Activated gamma-delta T cell treated with anti-CD3 and anti-CD28 coated beads, Interleukin-2, amount 50 U/mL, for 16 hours (primary cell): ENCODE data around the gene TMPRSS2.

ENCODE experiments used
- DNase-seq: peaks from one replicate; pipeline ENCODE4 v3.0.0-alpha.2; 2020; ENCODE audit warnings: low read depth

The TMPRSS2 gene

GRCh38 chr21:41507521-41508414, at the start of gene TMPRSS2:
TMPRSS2 (minus strand) TSS chr21:41508158; CDS start chr21:41498133, 10,025 bp downstream.
- DNase-seq: no peak

- no peak for DNase-seq
These were observed 47.1 kb upstream of the TMPRSS2 start for GRCh38 chr21:41555057-41555456.

DNA sequence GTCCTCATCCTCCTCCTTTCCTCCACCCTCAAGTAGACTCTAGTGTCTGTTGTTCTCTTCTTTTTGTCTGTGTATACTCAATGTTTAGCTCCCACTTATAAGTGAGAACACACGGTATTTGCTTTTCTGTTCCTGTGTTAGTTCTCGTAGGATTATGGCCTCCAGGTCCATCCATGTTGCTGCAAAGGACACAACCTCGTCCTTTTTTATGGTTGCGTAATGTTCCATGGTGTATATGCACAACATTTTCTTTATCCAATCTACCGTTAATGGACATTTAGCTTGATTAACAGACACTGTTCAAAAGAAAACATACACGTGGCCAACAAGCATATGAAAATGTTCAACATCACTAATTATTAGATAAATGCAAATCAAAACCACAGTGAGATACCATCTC, 44.3 kb upstream of the TMPRSS2 start:
- no peak for DNase-seq

DNA sequence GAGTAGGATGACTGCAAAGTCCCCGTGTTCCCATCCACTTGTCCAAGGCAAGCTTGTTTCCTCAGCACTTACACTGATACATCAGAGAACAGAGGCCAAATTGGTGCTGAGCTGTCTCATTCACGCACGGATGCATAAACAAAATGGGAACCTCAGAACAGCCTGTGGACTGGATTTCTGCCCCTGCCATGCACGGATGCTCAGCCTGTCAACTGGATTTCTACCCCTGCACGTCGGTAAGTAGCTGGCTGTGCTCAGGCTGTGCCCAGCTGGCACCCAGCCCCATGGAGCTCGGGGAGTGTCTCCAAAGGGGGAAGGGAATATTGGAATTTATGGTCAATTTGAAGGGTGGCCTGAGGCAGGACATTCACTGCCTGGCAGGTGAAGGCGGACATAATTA, 40.8 kb upstream of the TMPRSS2 start:
- DNase-seq: no peak

- no peak for DNase-seq
These were observed 39.2 kb upstream of the TMPRSS2 start for GRCh38 chr21:41547111-41547510.

GRCh38 chr21:41545500-41546359, 37.8 kb upstream of the TMPRSS2 start:
- no peak for DNase-seq

GRCh38 chr21:41542727-41543126, 34.8 kb upstream of the TMPRSS2 start:
- DNase-seq: no peak

GRCh38 chr21:41537356-41537755, 29.4 kb upstream of the TMPRSS2 start:
- no peak for DNase-seq

- no peak for DNase-seq
These were observed 28.8 kb upstream of the TMPRSS2 start for GRCh38 chr21:41536827-41537103.

- DNase-seq: no peak
These were observed 28.3 kb upstream of the TMPRSS2 start for GRCh38 chr21:41536076-41536826.

DNA sequence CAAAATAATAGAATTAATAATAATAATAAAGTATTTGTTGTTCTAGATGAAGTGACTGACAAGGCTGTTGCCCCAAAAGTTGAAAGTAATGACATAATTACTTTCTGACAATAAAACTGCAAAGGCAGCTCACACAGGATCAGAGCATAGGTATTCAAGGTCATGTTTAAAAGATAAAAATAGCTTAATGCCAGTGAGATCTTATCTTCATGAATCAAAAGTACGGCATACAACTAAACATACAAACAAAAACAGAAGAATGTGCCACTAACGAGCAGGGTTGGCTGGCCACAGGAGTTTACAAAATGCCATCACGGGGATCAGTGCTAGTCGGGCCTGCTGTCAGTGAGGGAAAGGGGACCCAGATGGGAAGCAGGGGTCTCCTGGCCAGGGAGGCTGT, 22.4 kb upstream of the TMPRSS2 start:
- DNase-seq: no peak

GRCh38 chr21:41529769-41530168, 21.8 kb upstream of the TMPRSS2 start:
- no peak for DNase-seq

DNA sequence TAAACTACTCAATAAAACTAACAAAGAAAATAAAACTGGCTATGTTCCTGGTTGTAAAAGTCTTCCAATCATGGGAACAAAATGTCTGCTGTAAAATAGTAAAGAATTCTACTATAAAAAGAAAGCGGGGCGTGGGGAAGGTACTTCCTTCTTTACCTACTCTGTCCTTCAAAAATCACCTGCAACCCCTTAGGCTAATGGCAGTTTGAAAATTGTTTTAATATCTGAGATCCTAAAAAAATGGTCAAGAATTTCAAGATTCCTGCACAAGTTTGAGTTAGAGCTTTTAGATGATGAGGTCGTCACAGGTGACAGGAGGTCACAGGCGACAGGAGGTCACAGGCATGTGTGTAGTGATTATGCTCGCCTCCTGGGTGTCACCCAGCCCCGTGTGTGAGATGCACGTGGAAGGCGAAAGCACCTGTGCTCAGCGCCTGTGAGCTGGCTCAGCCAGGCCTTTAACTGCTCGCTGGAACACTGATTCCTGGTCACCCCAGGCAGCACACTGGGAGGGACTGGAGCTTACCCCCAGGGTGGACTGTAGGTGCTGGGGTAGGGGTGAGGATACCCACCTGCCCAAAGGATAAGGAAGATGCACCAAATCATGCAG, 18.6 kb upstream of the TMPRSS2 start:
- no peak for DNase-seq

DNA sequence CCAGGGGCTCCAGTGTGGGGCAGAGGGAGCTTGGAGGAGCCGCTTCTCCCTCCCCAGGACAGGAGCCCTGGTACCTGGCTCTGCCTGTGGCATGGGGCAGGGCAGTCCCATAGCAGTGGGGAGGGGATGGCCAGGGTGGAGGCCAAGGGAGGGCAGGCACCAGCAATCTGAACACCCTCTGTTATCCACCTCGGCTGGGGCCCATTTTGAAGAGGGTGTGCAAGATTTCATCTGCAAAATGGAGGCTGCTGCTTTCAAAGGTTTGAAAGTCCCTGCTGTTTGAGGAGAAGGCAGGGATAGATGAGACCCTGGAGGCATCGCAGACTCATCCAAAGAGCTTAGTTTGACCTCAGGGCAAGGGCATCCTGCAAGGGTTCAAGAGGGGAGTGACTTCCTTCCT, 15.2 kb upstream of the TMPRSS2 start:
- no peak for DNase-seq

- DNase-seq: no peak
These were observed 13.6 kb upstream of the TMPRSS2 start for GRCh38 chr21:41521489-41522027.

DNA sequence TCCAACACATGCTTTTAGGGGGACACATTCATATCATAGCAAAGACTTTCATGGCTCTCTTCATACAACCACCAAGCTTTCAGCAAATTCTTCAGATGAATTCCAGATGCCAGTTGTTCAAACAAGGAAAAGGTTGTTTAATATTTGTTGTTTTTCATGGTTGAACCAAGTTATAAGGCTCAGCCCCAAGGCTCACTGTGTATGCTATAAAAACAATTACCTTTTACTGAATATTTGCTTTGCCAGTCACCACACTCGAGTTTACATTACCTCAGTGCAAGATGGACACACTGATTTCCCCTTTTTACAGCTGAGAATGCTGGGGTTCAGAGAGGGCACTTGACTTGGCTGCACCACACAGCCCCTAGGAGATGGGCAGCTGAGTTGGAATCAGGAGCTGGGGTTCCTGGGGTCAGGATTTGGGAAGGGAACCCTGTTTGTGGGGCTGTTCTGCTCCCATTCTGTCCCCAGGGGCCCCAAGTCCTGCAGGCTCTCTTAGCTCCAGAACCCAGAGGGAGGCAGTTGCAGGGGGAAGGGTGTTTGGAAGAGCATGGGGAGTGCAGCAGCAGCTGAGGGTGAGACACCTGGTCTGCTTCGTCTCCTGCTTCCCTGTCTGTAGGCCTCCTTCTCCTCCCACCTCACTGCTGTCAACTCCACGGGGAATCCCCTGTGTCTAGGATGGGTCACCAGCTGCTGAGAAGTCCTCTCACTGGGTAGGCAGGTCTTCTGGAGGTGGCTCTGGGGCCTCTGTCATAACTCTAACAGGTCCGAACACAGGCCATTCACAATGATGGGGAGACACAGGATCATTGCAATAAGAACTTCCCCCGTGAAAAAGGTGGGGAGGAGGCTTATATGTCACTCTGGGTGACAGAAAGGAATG, 12.8 kb upstream of the TMPRSS2 start:
- DNase-seq: no peak

DNA sequence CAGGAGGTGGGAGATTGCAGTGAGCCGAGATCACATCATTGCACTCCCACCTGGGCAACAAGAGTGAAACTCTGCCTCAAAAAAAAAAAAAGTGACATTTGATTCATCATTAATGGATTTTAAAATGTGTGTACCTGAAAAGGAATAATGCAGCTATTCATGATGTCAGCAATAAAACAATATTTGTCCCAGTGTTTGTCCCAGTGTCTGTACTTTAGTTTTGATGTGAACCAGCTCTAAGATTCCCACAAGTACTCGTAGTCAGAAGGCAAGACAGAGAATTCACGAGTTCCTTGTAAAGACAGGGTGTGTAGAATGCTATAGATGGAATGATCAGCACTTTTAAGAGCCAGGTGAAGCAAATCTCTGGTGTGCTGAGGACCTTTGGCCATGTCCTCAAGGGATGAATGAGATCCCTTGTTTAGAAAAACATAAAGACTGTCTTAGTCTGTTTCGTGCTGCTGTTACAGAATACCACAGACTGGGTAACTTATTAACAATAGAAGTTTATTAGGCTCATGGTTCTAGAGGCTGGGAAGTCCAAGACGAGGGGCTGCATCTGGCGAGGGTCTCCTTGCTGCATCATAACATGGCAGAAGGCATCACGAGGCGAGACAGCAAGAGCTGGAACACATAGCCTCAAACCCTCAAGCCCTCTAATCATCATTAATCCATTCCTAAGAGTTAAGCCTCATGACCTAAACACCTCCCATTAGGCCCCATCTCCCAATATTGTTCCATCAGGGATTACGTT, 12.0 kb upstream of the TMPRSS2 start:
- no peak for DNase-seq

GRCh38 chr21:41518757-41519156, 10.8 kb upstream of the TMPRSS2 start:
- DNase-seq: no peak

DNA sequence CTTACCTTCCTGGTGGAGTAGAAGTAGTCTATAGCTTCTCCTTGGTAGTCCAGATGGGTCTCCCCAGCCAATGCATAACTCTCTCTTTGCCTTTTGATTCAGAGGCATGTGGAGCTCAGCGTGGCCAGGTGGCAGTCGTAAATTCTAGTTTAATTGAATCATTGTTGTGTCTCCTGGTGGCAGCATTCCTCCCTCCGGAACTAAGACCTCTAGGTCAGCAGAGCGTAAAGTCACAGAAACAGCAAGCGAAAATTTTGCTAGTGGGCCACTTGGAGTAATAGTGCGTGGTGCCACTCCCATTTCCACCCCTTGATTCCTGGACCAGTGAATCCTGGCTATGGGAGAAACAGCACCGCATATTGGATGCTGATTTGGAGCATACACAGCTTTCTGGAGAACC, 3.9 kb upstream of the TMPRSS2 start:
- DNase-seq: no peak

- no peak for DNase-seq
These were observed 2.5 kb upstream of the TMPRSS2 start for GRCh38 chr21:41510500-41510899.
